CD8-positive, alpha-beta memory T cell (primary cell): ENCODE measurements around the gene HS3ST6. TPM values are rescaled to one million over a fixed set of nuclear protein-coding genes. Genes with fewer than 3 reads are reported as not detected.

ENCODE experiments used
- CTCF ChIA-PET: fragments of 350-600 bp; sonication (Branson Sonifier 250); formaldehyde crosslinking; loops from one replicate; lab custom pipeline; 2021; ENCODE audit warnings: antibody characterized with exemption; lab: Charles Lee
- POLR2A ChIA-PET: fragments of 350-600 bp; sonication (Branson Sonifier 250); formaldehyde crosslinking; loops from one replicate; lab custom pipeline; 2021; ENCODE audit warnings: antibody characterized with exemption; lab: Charles Lee
- DNase-seq, 5 donors: peaks; one replicate each; pipeline versions ENCODE4 v3.0.0 to v3.0.0-alpha.2; 2020 to 2022; ENCODE audit warnings: mixed read lengths in 1 of 5
- H3K27ac ChIP-seq: one replicate; pipeline ENCODE4 v1.7.0; 2013; ENCODE audit warnings: low read depth, mild to moderate bottlenecking, low read length, moderate library complexity
- H3K27me3 ChIP-seq: 2 replicates; pipeline ENCODE4 v1.7.0; 2013; ENCODE audit warnings: low read length, mild to moderate bottlenecking; ENCODE audit not compliant: insufficient read depth, poor library complexity, severe bottlenecking
- H3K36me3 ChIP-seq: 2 replicates; pipeline ENCODE4 v1.7.0; 2013; ENCODE audit warnings: mild to moderate bottlenecking, low read length, moderate library complexity; ENCODE audit not compliant: insufficient read depth
- H3K4me1 ChIP-seq: 2 replicates; pipeline ENCODE4 v1.7.0; 2013; ENCODE audit warnings: mild to moderate bottlenecking, low read length, moderate library complexity; ENCODE audit not compliant: insufficient read depth
- H3K4me3 ChIP-seq: 2 replicates; pipeline ENCODE4 v1.7.0; 2013; ENCODE audit warnings: mild to moderate bottlenecking, low read length
- H3K9me3 ChIP-seq: 2 replicates; pipeline ENCODE4 v1.7.0; 2013; ENCODE audit warnings: mild to moderate bottlenecking, low read length
- H3K27ac Mint-ChIP-seq, 8 donors: one replicate each; pipeline ENCODE4 v1.8.0; 2020 to 2021; ENCODE audit warnings: mixed read lengths in 8 of 8, mild to moderate bottlenecking in 6 of 8, inconsistent platforms in 3 of 8, moderate library complexity in 3 of 8
- H3K27me3 Mint-ChIP-seq, 2 donors: one replicate each; pipeline ENCODE4 v1.8.0; 2020 to 2021; ENCODE audit warnings: mixed read lengths in 2 of 2, mild to moderate bottlenecking in 1 of 2, moderate library complexity in 1 of 2
- H3K36me3 Mint-ChIP-seq, 3 donors: one replicate each; pipeline ENCODE4 v1.8.0; 2020 to 2021; ENCODE audit warnings: mixed read lengths in 3 of 3, inconsistent platforms in 1 of 3, mild to moderate bottlenecking in 1 of 3
- H3K4me1 Mint-ChIP-seq, 3 donors: one replicate each; pipeline ENCODE4 v1.8.0; 2020 to 2021; ENCODE audit warnings: mixed read lengths in 3 of 3, inconsistent platforms in 1 of 3, mild to moderate bottlenecking in 1 of 3
- H3K4me3 Mint-ChIP-seq, 7 donors: one replicate each; pipeline ENCODE4 v1.8.0; 2020 to 2021; ENCODE audit warnings: mixed read lengths in 7 of 7, mild to moderate bottlenecking in 6 of 7, moderate library complexity in 4 of 7, inconsistent platforms in 2 of 7
- H3K9me3 Mint-ChIP-seq, 5 donors: one replicate each; pipeline ENCODE4 v1.8.0; 2020 to 2022; ENCODE audit warnings: mixed read lengths in 5 of 5, mild to moderate bottlenecking in 3 of 5, moderate library complexity in 2 of 5, inconsistent platforms in 1 of 5
- polyA plus RNA-seq: library from polyadenylated mRNA; unstranded; fragments of 300-500 nt; fragmentation: Illumina TruSeq; gene quantifications from one replicate; pipeline ENCODE4 v1.2.3, GENCODE V29; 2021
- total RNA-seq, 2 experiments: library from RNA; stranded (reverse); gene quantifications; one replicate each; pipeline ENCODE4 v1.2.3, GENCODE V29; 2021

Gene HS3ST6
- total and polyA plus RNA-seq, 3 experiments from 2014 or later: not detected

GRCh38 chr16:1907226-1907860 lies 10.9 kb downstream of the HS3ST6 start:
- no peak for DNase-seq
- Histone ChIP-seq H3K27ac (no peak overlapping the region), H3K27me3 (peaks cover 6% of the 10 kb centered on the region), H3K9me3 (no peaks in the 10 kb centered on the region), H3K4me1 (no peaks in the 10 kb centered on the region), H3K36me3 (no peaks in the 10 kb centered on the region), H3K4me3 (no peak overlapping the region)
- Mint-ChIP-seq H3K4me3 (no peak overlapping the region), H3K9me3 (no peaks in the 10 kb centered on the region), H3K36me3 (no peaks in the 10 kb centered on the region), H3K4me1 (no peaks in the 10 kb centered on the region), H3K27ac (no peak overlapping the region), H3K27me3 (peaks cover 7 to 18% of the 10 kb centered on the region in 2 donors)
- ChIA-PET POLR2A (no interaction called here), CTCF (no interaction called here)

- no peak for DNase-seq
- ChIA-PET POLR2A (no interaction called here), CTCF (no interaction called here)
- no peak overlapping the region for H3K4me3 ChIP-seq
- no peak overlapping the region for H3K27ac ChIP-seq
- no peak overlapping the region for H3K27ac Mint-ChIP-seq
- no peak overlapping the region for H3K4me3 Mint-ChIP-seq
- H3K4me1 ChIP-seq: no peaks in the 10 kb centered on the region
- H3K9me3 Mint-ChIP-seq: no peaks in the 10 kb centered on the region
- H3K9me3 ChIP-seq: no peaks in the 10 kb centered on the region
- H3K27me3 ChIP-seq: peaks cover 6% of the 10 kb centered on the region
- no peaks in the 10 kb centered on the region for H3K36me3 ChIP-seq
- peaks cover 7 to 18% of the 10 kb centered on the region in 2 donors for H3K27me3 Mint-ChIP-seq
- H3K36me3 Mint-ChIP-seq: no peaks in the 10 kb centered on the region
- no peaks in the 10 kb centered on the region for H3K4me1 Mint-ChIP-seq
These were observed 11.4 kb downstream of the HS3ST6 start for GRCh38 chr16:1906846-1907165.

- ChIA-PET POLR2A (no interaction called here), CTCF (interaction anchor here (0.7 kb wide), 1 partner anchor 21 kb away, joined by 3 read pairs; no protein-coding TSS in a partner anchor)
- no peak overlapping the region for H3K4me3 ChIP-seq
- peaks cover 6% of the 10 kb centered on the region for H3K27me3 ChIP-seq
- Mint-ChIP-seq H3K27ac (no peak overlapping the region), H3K4me1 (no peaks in the 10 kb centered on the region), H3K9me3 (no peaks in the 10 kb centered on the region), H3K4me3 (no peak overlapping the region), H3K27me3 (peaks cover 7 to 18% of the 10 kb centered on the region in 2 donors), H3K36me3 (no peaks in the 10 kb centered on the region)
- H3K36me3 ChIP-seq: no peaks in the 10 kb centered on the region
- no peaks in the 10 kb centered on the region for H3K9me3 ChIP-seq
- no peaks in the 10 kb centered on the region for H3K4me1 ChIP-seq
- no peak overlapping the region for H3K27ac ChIP-seq
- DNase-seq: no peak
These were observed 12.0 kb downstream of the HS3ST6 start for GRCh38 chr16:1906055-1906845.

GRCh38 chr16:1903845-1904840 lies 14.1 kb downstream of the HS3ST6 start:
- Histone ChIP-seq H3K9me3 (no peaks in the 10 kb centered on the region), H3K27ac (no peak overlapping the region), H3K27me3 (peaks cover 6% of the 10 kb centered on the region), H3K4me1 (no peaks in the 10 kb centered on the region), H3K36me3 (no peaks in the 10 kb centered on the region), H3K4me3 (no peak overlapping the region)
- no peaks in the 10 kb centered on the region for H3K9me3 Mint-ChIP-seq
- CTCF ChIA-PET: no interaction called here
- POLR2A ChIA-PET: interaction anchor here (0.6 kb wide), 1 partner anchor 21 kb away, joined by 3 read pairs; no protein-coding TSS in a partner anchor
- peak overlapping the region in 1 of 8 donors; percentile 44 for H3K27ac Mint-ChIP-seq
- DNase-seq: no peak
- no peaks in the 10 kb centered on the region for H3K4me1 Mint-ChIP-seq
- no peak overlapping the region for H3K4me3 Mint-ChIP-seq
- H3K27me3 Mint-ChIP-seq: peaks cover 7 to 18% of the 10 kb centered on the region in 2 donors
- no peaks in the 10 kb centered on the region for H3K36me3 Mint-ChIP-seq

- no peak for DNase-seq
- Histone ChIP-seq H3K4me3 (no peak overlapping the region), H3K27ac (no peak overlapping the region), H3K9me3 (no peaks in the 10 kb centered on the region), H3K27me3 (peaks cover 6% of the 10 kb centered on the region), H3K4me1 (no peaks in the 10 kb centered on the region), H3K36me3 (no peaks in the 10 kb centered on the region)
- peak overlapping the region in 1 of 7 donors; percentile 54 for H3K4me3 Mint-ChIP-seq
- H3K36me3 Mint-ChIP-seq: no peaks in the 10 kb centered on the region
- POLR2A ChIA-PET: no interaction called here
- no peak overlapping the region for H3K27ac Mint-ChIP-seq
- H3K27me3 Mint-ChIP-seq: peaks cover 4 to 14% of the 10 kb centered on the region in 2 donors
- no peaks in the 10 kb centered on the region for H3K4me1 Mint-ChIP-seq
- H3K9me3 Mint-ChIP-seq: no peaks in the 10 kb centered on the region
- CTCF ChIA-PET: no interaction called here
These were observed 15.0 kb downstream of the HS3ST6 start for GRCh38 chr16:1903220-1903574.

GRCh38 chr16:1902547-1903219 lies 15.5 kb downstream of the HS3ST6 start:
- CTCF ChIA-PET: no interaction called here
- Mint-ChIP-seq H3K4me3 (no peak overlapping the region), H3K9me3 (no peaks in the 10 kb centered on the region), H3K27me3 (peaks cover 4 to 14% of the 10 kb centered on the region in 2 donors), H3K36me3 (no peaks in the 10 kb centered on the region), H3K27ac (no peak overlapping the region), H3K4me1 (no peaks in the 10 kb centered on the region)
- Histone ChIP-seq H3K27me3 (peaks cover 6% of the 10 kb centered on the region), H3K4me1 (no peaks in the 10 kb centered on the region), H3K4me3 (no peak overlapping the region), H3K27ac (no peak overlapping the region), H3K9me3 (no peaks in the 10 kb centered on the region), H3K36me3 (no peaks in the 10 kb centered on the region)
- POLR2A ChIA-PET: no interaction called here
- DNase-seq: no peak

GRCh38 chr16:1900452-1900774 lies 17.8 kb downstream of the HS3ST6 start:
- POLR2A ChIA-PET: no interaction called here
- CTCF ChIA-PET: no interaction called here
- Mint-ChIP-seq H3K27me3 (peaks cover 0 to 10% of the 10 kb centered on the region in 2 donors), H3K9me3 (peaks cover 0 to 2% (median 0%) of the 10 kb centered on the region in 5 donors), H3K27ac (peak overlapping the region in 1 of 8 donors; percentile 26), H3K36me3 (no peaks in the 10 kb centered on the region), H3K4me1 (no peaks in the 10 kb centered on the region), H3K4me3 (no peak overlapping the region)
- no peak overlapping the region for H3K4me3 ChIP-seq
- no peak for DNase-seq
- no peaks in the 10 kb centered on the region for H3K27me3 ChIP-seq
- no peaks in the 10 kb centered on the region for H3K9me3 ChIP-seq
- H3K36me3 ChIP-seq: no peaks in the 10 kb centered on the region
- H3K4me1 ChIP-seq: no peaks in the 10 kb centered on the region
- no peak overlapping the region for H3K27ac ChIP-seq
